HepG2 (cell line): Measurements from ENCODE around the gene VPS29. TPM values are rescaled to one million over a fixed set of nuclear protein-coding genes. Genes with fewer than 3 reads are reported as not detected.

Experiments
- ATAC-seq: fragments of 200-7000 bp; cut with Tn5 transposase; 3 replicates; pipeline ENCODE4 v1.9.1; 2020; ENCODE audit warnings: mild to moderate bottlenecking, moderate library complexity
- BruUV-seq: library from RNA; stranded (reverse); fragments of 400-500 nt; replicated peaks from 2 replicates; lab custom pipeline; 2021; lab: Mats Ljungman, UMichigan
- CTCF ChIA-PET: fragments of 300-600 bp; formaldehyde crosslinking; extraction: SDS; loops from one replicate; lab custom pipeline; 2021; ENCODE audit warnings: low total read pairs, inconsistent platforms, low intra/inter-chr PET ratio; lab: Yijun Ruan, JAX
- POLR2A ChIA-PET: fragments of 350-600 bp; sonication (Branson Sonifier 250); formaldehyde crosslinking; loops from one replicate; lab custom pipeline; 2020; ENCODE audit warnings: antibody characterized with exemption, inconsistent platforms; lab: Yijun Ruan, JAX
- DNase-seq: peaks from one replicate; pipeline ENCODE4 v3.0.0-alpha.2; 2015; ENCODE audit warnings: low spot score
- FAIRE-seq: peaks from 3 replicates; lab custom pipeline; 2011; peaks lifted over from hg19 to GRCh38; lab: Jason Lieb, UNC
- H2AFZ ChIP-seq: one replicate; pipeline ENCODE4 v1.6.1; 2011; ENCODE audit warnings: low read length, inconsistent platforms
- H3K27ac ChIP-seq: fragments of 300-600 bp; 3 replicates; pipeline ENCODE4 v1.8.0; 2011; ENCODE audit warnings: mixed run types, mild to moderate bottlenecking, mixed read lengths, low read length, inconsistent platforms; ENCODE audit not compliant: insufficient read depth; ENCODE audit errors: extremely low read length
- H3K27me3 ChIP-seq, 2 experiments: fragments of 200-600 bp in 1 of 2; 2 replicates in 1 of 2; 3 replicates in 1 of 2; pipeline versions ENCODE4 v1.6.0 to v1.8.0; 2011; ENCODE audit warnings: low read length in 2 of 2, mild to moderate bottlenecking in 2 of 2, moderate library complexity in 2 of 2, inconsistent platforms in 1 of 2; ENCODE audit not compliant: insufficient read depth in 2 of 2, control insufficient read depth in 1 of 2
- H3K36me3 ChIP-seq, 2 experiments: fragments of 200-600 bp in 1 of 2; replicated peaks in 1 of 2; 2 replicates in 1 of 2; 3 replicates in 1 of 2; pipeline versions ENCODE4 v1.5.1 to v1.8.0; 2011; ENCODE audit warnings: low read length in 2 of 2, inconsistent platforms in 1 of 2; ENCODE audit not compliant: insufficient read depth in 2 of 2, control insufficient read depth in 1 of 2
- H3K4me1 ChIP-seq: 2 replicates; pipeline ENCODE4 v1.5.1; 2012; ENCODE audit warnings: low read length, inconsistent platforms; ENCODE audit not compliant: insufficient read depth
- H3K4me2 ChIP-seq: 2 replicates; pipeline ENCODE4 v1.6.0; 2011; ENCODE audit warnings: low read depth, low read length, inconsistent platforms
- H3K4me3 ChIP-seq, 3 experiments: fragments of 200-600 bp in 1 of 3; sonication (generic), shearing (Covaris generic) in 1 of 3; replicated peaks in 1 of 3; 2 replicates each; pipeline ENCODE4 v1.5.1; 2011 to 2016; ENCODE audit warnings: low read length in 3 of 3, inconsistent platforms in 2 of 3, low read depth in 2 of 3, mild to moderate bottlenecking in 2 of 3, control low read depth in 1 of 3, mixed read lengths in 1 of 3; ENCODE audit not compliant: insufficient read depth in 1 of 3
- H3K79me2 ChIP-seq: one replicate; pipeline ENCODE4 v1.6.1; 2011; ENCODE audit warnings: low read length, inconsistent platforms; ENCODE audit not compliant: insufficient read depth
- H3K9ac ChIP-seq: 2 replicates; pipeline ENCODE4 v1.6.0; 2011; ENCODE audit warnings: mild to moderate bottlenecking, low read depth, low read length, inconsistent platforms; ENCODE audit not compliant: insufficient read depth
- H3K9me3 ChIP-seq: 2 replicates; pipeline ENCODE4 v1.5.1; 2012; ENCODE audit warnings: mild to moderate bottlenecking, low read length
- H4K20me1 ChIP-seq: 2 replicates; pipeline ENCODE4 v1.6.0; 2011; ENCODE audit warnings: inconsistent platforms, mild to moderate bottlenecking, low read length, moderate library complexity; ENCODE audit not compliant: insufficient read depth
- FOXA3 ChIP-seq: IDR thresholded peaks from 2 replicates; pipeline ENCODE4 v1.6.1; 2016; ENCODE audit warnings: missing genetic modification reagents, missing compliant biosample characterization
- FOXK2 ChIP-seq: fragments of 450-650 bp; IDR thresholded peaks from 2 replicates; pipeline ENCODE4 v1.6.1; 2016
- FOXP1 ChIP-seq, 2 experiments: fragments of 450-650 bp in 1 of 2; IDR thresholded peaks; 2 replicates each; pipeline ENCODE4 v1.6.1; 2017 to 2018; ENCODE audit warnings: antibody characterized with exemption in 1 of 2
- GABPB1 ChIP-seq: IDR thresholded peaks from 2 replicates; pipeline ENCODE4 v1.6.1; 2016; ENCODE audit warnings: mild to moderate bottlenecking, missing genetic modification reagents, moderate library complexity, missing compliant biosample characterization
- HMGA1 ChIP-seq: sonication (generic); formaldehyde crosslinking; conservative IDR thresholded peaks from 2 replicates; pipeline ENCODE4 v1.4.0; 2020; ENCODE audit warnings: missing genetic modification reagents
- RORA ChIP-seq: sonication (generic); formaldehyde crosslinking; IDR thresholded peaks from 2 replicates; pipeline ENCODE4 v1.5.0; 2020; ENCODE audit warnings: mild to moderate bottlenecking, missing genetic modification reagents, moderate library complexity
- ZNF558 ChIP-seq: sonication (generic); formaldehyde crosslinking; IDR thresholded peaks from 2 replicates; pipeline ENCODE4 v1.9.0; 2022; ENCODE audit warnings: mild to moderate bottlenecking, missing genetic modification reagents, borderline replicate concordance
- WGBS: methylation state at CpG from one replicate; pipeline ENCODE4 v1.1.6; 2017; ENCODE audit warnings: low lambda C conversion rate; 5-methylcytosine and 5-hydroxymethylcytosine counted together
- in situ Hi-C: cut with HindIII; loops from 2 replicates; pipeline ENCODE4 v1.10.0; 2017; ENCODE audit warnings: low pct_unique_long_range_greater_than_20kb; ENCODE audit not compliant: extremely low pct_ligation_motif_present
- intact Hi-C: fragments of 100-400 bp; cut with micrococcal nuclease; formaldehyde crosslinking; loops from one replicate; pipeline ENCODE4 v1.10.0; 2022; ENCODE audit not compliant: unreplicated experiment
- polyA plus RNA-seq, 8 experiments: library from polyadenylated mRNA; depleted of rRNA in 3 of 8; stranded (reverse) in 7 of 8; unstranded in 1 of 8; fragments of >200 nt; fragmentation: Illumina TruSeq in 4 of 8; extraction: Trizol in 4 of 8; gene quantifications; 2 replicates each; pipeline versions ENCODE4 v1.2.1 to v1.2.3, GENCODE V29; 2011 to 2016; ENCODE audit warnings: low read depth in 4 of 8, missing spikeins in 1 of 8, mixed read lengths in 1 of 8; ENCODE audit not compliant: insufficient read depth in 1 of 8
- total RNA-seq, 5 experiments: library from RNA; depleted of rRNA; stranded (reverse); fragments of >200 nt; fragmentation: Illumina TruSeq; extraction: Trizol; gene quantifications; 2 replicates each; pipeline ENCODE4 v1.2.3, GENCODE V29; 2016; ENCODE audit warnings: low read depth in 1 of 5
- TF ChIP-seq, protein P1 (sequence below): sonication (generic); formaldehyde crosslinking; IDR thresholded peaks from 2 replicates; pipeline ENCODE4 v1.5.1; 2020; ENCODE audit warnings: mild to moderate bottlenecking, missing genetic modification reagents, moderate library complexity
- TF ChIP-seq, protein P2 (sequence below): sonication (generic); formaldehyde crosslinking; IDR thresholded peaks from 2 replicates; pipeline ENCODE4 v1.8.0; 2022; ENCODE audit warnings: low read depth, missing genetic modification reagents
- TF ChIP-seq, protein P3 (sequence below), 2 experiments: sonication (generic) in 1 of 2; formaldehyde crosslinking in 1 of 2; IDR thresholded peaks; 2 replicates each; pipeline versions ENCODE4 v1.4.0 to v1.6.1; 2018 to 2020; ENCODE audit warnings: missing genetic modification reagents in 2 of 2, borderline replicate concordance in 1 of 2, low read depth in 1 of 2, mild to moderate bottlenecking in 1 of 2, missing biosample characterization in 1 of 2

Gene VPS29
- total and polyA plus RNA-seq, 2 of the 13 experiments (the other 11 are each of a cell fraction or from before 2014, with no cell fraction given), result 107 to 114 TPM

DNA sequence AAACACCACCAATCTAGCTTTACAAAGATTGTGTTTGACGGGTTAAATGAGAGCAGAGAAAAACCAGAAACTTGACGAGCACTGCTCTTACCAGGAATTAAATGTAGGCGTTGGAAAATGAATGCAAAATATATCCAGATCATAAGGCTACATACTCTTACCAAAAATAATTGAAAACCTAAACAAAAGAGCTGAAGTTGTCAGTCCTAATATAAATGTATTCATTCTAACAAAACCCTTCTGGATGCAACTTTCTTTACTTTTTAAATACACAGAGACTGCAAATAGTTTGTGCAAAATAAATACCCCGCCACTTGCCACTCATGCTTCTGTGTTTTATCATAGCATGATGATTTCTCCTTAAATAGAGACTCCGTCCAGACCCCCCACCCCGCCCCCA, 32.9 kb upstream of the VPS29 start:
- H3K4me2 ChIP-seq, result no peak overlapping the region
- H3K27me3 ChIP-seq, result no peaks in the 10 kb centered on the region
- ATAC-seq (no peak), FAIRE-seq (no peak), DNase-seq (no peak)
- peaks cover 17% of the 10 kb centered on the region for H3K4me1 ChIP-seq
- BruUV-seq, result no TSS peak
- H2AFZ ChIP-seq, result no peak overlapping the region
- TF ChIP-seq, protein P1, sequence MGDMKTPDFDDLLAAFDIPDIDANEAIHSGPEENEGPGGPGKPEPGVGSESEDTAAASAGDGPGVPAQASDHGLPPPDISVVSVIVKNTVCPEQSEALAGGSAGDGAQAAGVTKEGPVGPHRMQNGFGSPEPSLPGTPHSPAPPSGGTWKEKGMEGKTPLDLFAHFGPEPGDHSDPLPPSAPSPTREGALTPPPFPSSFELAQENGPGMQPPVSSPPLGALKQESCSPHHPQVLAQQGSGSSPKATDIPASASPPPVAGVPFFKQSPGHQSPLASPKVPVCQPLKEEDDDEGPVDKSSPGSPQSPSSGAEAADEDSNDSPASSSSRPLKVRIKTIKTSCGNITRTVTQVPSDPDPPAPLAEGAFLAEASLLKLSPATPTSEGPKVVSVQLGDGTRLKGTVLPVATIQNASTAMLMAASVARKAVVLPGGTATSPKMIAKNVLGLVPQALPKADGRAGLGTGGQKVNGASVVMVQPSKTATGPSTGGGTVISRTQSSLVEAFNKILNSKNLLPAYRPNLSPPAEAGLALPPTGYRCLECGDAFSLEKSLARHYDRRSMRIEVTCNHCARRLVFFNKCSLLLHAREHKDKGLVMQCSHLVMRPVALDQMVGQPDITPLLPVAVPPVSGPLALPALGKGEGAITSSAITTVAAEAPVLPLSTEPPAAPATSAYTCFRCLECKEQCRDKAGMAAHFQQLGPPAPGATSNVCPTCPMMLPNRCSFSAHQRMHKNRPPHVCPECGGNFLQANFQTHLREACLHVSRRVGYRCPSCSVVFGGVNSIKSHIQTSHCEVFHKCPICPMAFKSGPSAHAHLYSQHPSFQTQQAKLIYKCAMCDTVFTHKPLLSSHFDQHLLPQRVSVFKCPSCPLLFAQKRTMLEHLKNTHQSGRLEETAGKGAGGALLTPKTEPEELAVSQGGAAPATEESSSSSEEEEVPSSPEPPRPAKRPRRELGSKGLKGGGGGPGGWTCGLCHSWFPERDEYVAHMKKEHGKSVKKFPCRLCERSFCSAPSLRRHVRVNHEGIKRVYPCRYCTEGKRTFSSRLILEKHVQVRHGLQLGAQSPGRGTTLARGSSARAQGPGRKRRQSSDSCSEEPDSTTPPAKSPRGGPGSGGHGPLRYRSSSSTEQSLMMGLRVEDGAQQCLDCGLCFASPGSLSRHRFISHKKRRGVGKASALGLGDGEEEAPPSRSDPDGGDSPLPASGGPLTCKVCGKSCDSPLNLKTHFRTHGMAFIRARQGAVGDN (CRISPR knock-in tag), result no peak
- no peak overlapping the region for H3K27ac ChIP-seq
- no peaks in the 10 kb centered on the region for H3K9me3 ChIP-seq
- H3K4me3 ChIP-seq, result no peak overlapping the region
- no peaks in the 10 kb centered on the region for H3K79me2 ChIP-seq
- intact Hi-C loops (no loop called here), in situ Hi-C loops (no loop called here)
- no peak overlapping the region for H3K9ac ChIP-seq
- ChIA-PET CTCF (no interaction called here), POLR2A (no interaction called here)
- H4K20me1 ChIP-seq, result no peaks in the 10 kb centered on the region
- WGBS, result 96% methylated on average over 6 of the region's 6 CpGs
- H3K36me3 ChIP-seq, result peaks cover 11 to 39% of the 10 kb centered on the region in 2 experiments

DNA sequence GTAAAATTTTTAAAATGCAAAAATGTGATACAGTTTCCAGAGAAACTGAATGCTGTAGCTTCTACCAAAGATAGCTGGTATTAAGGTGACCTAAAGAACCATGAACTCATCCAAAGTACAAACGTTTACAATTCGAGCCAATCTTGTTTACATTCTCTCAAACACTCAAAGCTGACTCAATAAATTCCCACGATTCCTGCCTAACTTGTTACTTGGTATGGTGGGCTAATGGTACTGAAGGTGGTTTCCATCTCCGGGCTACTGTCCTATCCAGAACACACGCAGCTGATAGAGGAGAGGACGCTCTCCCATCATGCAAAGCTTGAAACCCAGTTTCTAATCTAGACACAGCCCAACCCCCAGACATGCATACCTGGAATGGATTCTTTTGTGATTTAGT, 31.7 kb upstream of the VPS29 start:
- FAIRE-seq (peak; percentile 56), DNase-seq (peak; percentile 59), ATAC-seq (peak; percentile 62)
- no TSS peak for BruUV-seq
- in situ Hi-C loops, result no loop called here
- Histone ChIP-seq H3K4me2 (peak overlapping the region; percentile 29), H3K4me1 (peaks cover 17% of the 10 kb centered on the region), H3K36me3 (peaks cover 9 to 27% of the 10 kb centered on the region in 2 experiments; a peak in 4 of 5 replicates), H3K27me3 (no peaks in the 10 kb centered on the region), H3K4me3 (no peak overlapping the region), H2AFZ (no peak overlapping the region), H4K20me1 (no peaks in the 10 kb centered on the region), H3K9me3 (no peaks in the 10 kb centered on the region), H3K79me2 (no peaks in the 10 kb centered on the region), H3K27ac (peak overlapping the region; percentile 33), H3K9ac (no peak overlapping the region)
- intact Hi-C loops, result no loop called here
- CTCF ChIA-PET, result no interaction called here
- POLR2A ChIA-PET, result interaction anchor here (1.1 kb wide), 1 partner anchor 42 kb away, joined by 3 read pairs; no protein-coding TSS in a partner anchor
- 46% methylated on average over 6 of the region's 6 CpGs for WGBS
- TF ChIP-seq FOXA3 (CRISPR knock-in tag) (peak; percentile 87), RORA (CRISPR knock-in tag) (no peak), FOXK2 (0 out of 2 replicates have a peak, but pooled peaks have one; percentile 29), ZNF558 (CRISPR knock-in tag) (no peak), GABPB1 (CRISPR knock-in tag) (no peak), FOXP1 (IDR thresholded peaks at IDR 0.05) (no peak), FOXP1 (CRISPR knock-in tag; IDR thresholded peaks at IDR 0.05) (0 out of 2 replicates have a peak, but pooled peaks have one; percentile 11), HMGA1 (CRISPR knock-in tag) (no peak)
- TF ChIP-seq, protein P2, sequence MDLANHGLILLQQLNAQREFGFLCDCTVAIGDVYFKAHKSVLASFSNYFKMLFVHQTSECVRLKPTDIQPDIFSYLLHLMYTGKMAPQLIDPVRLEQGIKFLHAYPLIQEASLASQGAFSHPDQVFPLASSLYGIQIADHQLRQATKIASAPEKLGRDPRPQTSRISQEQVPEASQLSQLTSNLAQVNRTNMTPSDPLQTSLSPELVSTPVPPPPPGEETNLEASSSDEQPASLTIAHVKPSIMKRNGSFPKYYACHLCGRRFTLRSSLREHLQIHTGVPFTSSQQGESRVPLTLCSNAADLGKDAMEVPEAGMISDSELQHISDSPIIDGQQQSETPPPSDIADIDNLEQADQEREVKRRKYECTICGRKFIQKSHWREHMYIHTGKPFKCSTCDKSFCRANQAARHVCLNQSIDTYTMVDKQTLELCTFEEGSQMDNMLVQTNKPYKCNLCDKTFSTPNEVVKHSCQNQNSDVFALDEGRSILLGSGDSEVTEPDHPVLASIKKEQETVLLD (CRISPR knock-in tag), result no peak
- TF ChIP-seq, protein P3, sequence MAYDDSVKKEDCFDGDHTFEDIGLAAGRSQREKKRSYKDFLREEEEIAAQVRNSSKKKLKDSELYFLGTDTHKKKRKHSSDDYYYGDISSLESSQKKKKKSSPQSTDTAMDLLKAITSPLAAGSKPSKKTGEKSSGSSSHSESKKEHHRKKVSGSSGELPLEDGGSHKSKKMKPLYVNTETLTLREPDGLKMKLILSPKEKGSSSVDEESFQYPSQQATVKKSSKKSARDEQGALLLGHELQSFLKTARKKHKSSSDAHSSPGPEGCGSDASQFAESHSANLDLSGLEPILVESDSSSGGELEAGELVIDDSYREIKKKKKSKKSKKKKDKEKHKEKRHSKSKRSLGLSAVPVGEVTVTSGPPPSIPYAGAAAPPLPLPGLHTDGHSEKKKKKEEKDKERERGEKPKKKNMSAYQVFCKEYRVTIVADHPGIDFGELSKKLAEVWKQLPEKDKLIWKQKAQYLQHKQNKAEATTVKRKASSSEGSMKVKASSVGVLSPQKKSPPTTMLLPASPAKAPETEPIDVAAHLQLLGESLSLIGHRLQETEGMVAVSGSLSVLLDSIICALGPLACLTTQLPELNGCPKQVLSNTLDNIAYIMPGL (CRISPR knock-in tag; IDR thresholded peaks at IDR 0.05; ENCODE audit: borderline replicate concordance in 1 of 2, low read depth in 1 of 2), result no peak
